HG02852 (cell line): ENCODE data around the gene EXOC6B.

Experiments used
- ATAC-seq: cut with Tn5 transposase; IDR thresholded peaks from one replicate; pipeline ENCODE4 v1.9.1; 2021; ENCODE audit warnings: mild to moderate bottlenecking, moderate library complexity; ENCODE audit not compliant: unreplicated experiment

EXOC6B gene

GRCh38 chr2:72388263-72388662 is 437.6 kb downstream of the EXOC6B start:
- no peak for ATAC-seq

DNA sequence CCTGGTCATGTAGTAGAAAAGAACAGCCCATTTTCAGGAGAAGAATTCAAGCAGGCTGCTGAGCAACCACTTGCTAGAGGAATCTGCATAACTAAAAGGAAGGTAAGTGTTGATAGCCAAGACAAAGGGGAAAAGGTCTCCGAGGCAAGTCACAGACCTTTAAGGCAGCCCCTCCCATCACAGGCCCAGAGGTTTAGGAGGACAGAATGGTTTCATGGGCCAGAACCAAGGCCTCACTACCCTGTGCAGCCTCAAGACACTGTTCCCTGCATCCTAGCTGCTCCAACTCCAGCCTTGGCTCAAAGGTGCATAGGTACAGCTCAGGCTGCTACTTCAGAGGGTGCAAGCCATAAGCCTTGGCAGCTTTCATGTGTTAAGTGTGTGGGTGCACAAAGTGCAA is 439.5 kb downstream of the EXOC6B start:
- ATAC-seq: no peak

- ATAC-seq: no peak
Measured at GRCh38 chr2:72378753-72379348, 447.0 kb downstream of the EXOC6B start.

- no peak for ATAC-seq
Measured at GRCh38 chr2:72367530-72368225, 458.2 kb downstream of the EXOC6B start.

GRCh38 chr2:72363406-72363805 is 462.4 kb downstream of the EXOC6B start:
- ATAC-seq: no peak

DNA sequence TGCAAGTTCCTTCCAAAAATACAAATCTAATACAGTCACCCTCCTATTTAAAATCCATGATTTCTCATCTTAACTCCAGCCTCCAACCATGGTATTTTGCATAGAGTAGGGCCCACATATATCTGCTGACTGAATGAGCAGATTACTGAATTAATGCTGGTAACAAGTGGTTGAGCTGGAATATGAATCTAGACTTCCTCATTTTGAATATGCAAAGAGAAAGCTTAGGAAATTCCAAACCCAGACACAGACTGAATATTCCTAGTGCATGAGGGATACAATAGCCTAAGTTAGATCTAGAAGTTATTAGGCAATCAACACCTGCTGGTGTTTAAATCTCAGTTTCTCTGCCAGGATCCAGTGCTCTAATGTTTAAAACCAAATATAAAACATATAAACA is 463.1 kb downstream of the EXOC6B start:
- no peak for ATAC-seq

GRCh38 chr2:72361521-72361920 is 464.3 kb downstream of the EXOC6B start:
- ATAC-seq: no peak

- no peak for ATAC-seq
Measured at GRCh38 chr2:72361042-72361441, 464.8 kb downstream of the EXOC6B start.

DNA sequence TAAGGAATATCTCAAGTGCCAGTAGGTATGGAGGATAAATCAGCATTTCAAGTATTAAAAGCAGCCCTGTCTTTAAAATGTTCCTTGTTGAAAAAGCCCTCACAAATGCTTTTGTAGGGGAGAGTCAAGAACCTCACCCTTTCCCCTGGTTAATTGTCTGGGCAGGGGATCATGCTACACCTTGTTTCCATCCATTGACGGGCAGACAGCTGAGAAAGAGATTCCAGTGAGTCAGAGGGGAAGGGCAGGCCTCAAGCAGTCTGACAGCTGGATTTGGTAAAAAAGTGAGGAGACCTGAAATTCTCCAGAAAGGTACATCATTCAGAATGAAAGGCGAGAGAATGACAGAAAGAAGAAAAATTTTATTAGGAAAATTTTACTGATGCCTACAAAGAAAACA is 475.0 kb downstream of the EXOC6B start:
- ATAC-seq: no peak

- ATAC-seq: no peak
Measured at GRCh38 chr2:72349016-72349415, 476.8 kb downstream of the EXOC6B start.

- no peak for ATAC-seq
Measured at GRCh38 chr2:72347081-72347480, 478.8 kb downstream of the EXOC6B start.

DNA sequence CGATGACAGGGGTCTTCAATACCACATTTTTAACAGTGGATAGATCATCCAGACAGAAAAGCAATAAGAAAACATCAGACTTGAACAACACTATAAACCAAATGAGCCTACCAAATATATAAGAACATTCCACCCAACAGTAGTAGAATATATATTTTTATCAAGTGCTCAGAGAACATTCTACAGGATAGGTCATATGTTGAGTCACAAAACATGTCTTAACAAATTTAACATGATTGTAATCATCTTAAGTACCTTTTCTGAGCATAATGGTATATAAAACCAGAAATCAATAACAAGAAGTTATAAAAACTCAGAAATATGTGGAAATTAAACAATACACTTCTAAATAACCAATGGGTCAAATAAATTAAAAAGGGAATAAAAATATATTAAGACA is 484.2 kb downstream of the EXOC6B start:
- no peak for ATAC-seq

DNA sequence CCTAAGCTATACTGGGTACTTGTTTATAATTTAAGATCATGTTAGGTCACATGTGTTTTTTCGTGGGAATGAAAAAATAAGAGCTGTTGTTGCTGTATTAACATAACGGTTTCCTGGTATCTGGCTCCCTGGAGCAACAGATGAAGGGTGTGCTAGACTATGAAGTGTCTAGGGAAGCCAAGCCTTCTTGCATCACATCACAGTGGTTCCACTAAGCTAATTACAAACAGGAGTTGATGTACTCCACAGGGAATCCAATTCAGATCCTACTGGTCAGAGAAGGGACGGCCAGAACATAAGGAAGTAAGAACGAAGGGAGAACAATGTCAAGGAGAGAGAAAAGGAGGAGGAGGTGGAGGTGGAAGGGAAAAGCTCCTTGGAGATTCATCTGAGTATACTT is 485.2 kb downstream of the EXOC6B start:
- ATAC-seq: no peak

DNA sequence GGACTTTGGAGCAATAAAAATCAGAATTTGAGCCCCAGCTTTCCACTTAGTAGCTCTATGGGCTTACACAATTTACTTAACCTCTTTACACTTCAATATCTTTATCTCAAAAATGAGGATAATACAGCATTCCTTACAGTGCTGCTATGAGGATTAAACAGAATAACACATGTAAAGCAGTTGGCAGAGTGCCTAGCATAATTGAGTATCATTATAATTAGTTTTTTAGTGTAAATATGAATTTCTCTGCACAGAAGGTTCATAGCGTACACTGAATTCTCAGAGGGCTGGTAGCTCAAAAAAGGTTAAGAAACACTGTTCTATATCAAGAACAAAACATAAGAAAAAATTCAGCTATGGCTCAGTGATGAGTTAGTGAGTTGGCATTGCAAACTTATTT is 487.8 kb downstream of the EXOC6B start:
- no peak for ATAC-seq

DNA sequence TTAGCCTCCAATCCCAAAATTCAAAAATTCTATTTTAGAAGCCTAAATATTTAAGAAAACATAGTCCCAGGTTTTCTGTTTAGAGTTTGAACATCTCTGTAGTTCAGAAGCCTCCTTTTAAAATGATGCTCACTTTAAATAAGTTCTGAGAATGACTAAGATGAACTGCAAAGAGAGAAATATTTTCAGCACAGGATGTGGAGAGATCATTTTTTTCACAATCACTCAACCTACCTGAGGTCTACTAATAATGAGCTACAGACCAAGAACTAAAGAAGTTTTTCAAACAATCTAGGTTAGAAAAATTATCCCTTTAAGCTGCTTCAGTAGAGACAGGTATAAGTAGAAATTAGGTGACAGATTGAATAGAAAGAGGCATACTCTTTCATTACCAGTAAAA is 493.1 kb downstream of the EXOC6B start:
- no peak for ATAC-seq

GRCh38 chr2:72330652-72331051 is 495.2 kb downstream of the EXOC6B start:
- ATAC-seq: no peak

GRCh38 chr2:72326759-72327158 is 499.1 kb downstream of the EXOC6B start:
- no peak for ATAC-seq

GRCh38 chr2:72325592-72326422 is 500.0 kb downstream of the EXOC6B start:
- peak; percentile 80 for ATAC-seq

GRCh38 chr2:72316774-72317173 is 509.1 kb downstream of the EXOC6B start:
- ATAC-seq: no peak

GRCh38 chr2:72300147-72300684 is 525.6 kb downstream of the EXOC6B start:
- no peak for ATAC-seq

- no peak for ATAC-seq
Measured at GRCh38 chr2:72293620-72294019, 532.2 kb downstream of the EXOC6B start.

DNA sequence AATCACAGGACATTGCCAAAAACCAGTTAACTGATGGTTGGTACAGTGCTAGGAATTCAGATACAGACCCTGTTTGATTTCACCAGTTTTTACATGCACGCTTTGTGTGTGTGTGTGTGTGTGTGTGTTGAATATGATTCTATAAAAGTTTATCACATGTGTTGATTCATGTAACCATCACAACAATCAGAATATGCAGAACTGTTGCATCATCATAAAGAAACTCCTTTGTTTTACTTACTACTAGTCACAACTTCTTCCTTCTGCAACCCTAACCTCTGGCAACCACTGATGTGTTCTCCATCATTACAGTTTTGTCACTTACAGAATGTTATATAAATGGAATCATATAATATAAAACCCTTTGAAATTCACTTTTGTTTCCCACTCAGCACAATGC is 533.4 kb downstream of the EXOC6B start:
- no peak for ATAC-seq
